Breast epithelium (tissue), 3 donors: ENCODE results near the gene TTC7B.

Experiments used
- POLR2A ChIP-seq: fragments of 450-650 bp; IDR thresholded peaks from one replicate; pipeline ENCODE4 v1.6.1; 2016; ENCODE audit warnings: antibody characterized with exemption, mild to moderate bottlenecking, moderate library complexity
- TF ChIP-seq, protein P1 (sequence below), 3 donors: fragments of 450-650 bp; IDR thresholded peaks; one replicate each; pipeline ENCODE4 v1.5.1; 2016 to 2017; ENCODE audit warnings: antibody characterized with exemption in 3 of 3, mild to moderate bottlenecking in 3 of 3, moderate library complexity in 3 of 3

- TF ChIP-seq, protein P1, sequence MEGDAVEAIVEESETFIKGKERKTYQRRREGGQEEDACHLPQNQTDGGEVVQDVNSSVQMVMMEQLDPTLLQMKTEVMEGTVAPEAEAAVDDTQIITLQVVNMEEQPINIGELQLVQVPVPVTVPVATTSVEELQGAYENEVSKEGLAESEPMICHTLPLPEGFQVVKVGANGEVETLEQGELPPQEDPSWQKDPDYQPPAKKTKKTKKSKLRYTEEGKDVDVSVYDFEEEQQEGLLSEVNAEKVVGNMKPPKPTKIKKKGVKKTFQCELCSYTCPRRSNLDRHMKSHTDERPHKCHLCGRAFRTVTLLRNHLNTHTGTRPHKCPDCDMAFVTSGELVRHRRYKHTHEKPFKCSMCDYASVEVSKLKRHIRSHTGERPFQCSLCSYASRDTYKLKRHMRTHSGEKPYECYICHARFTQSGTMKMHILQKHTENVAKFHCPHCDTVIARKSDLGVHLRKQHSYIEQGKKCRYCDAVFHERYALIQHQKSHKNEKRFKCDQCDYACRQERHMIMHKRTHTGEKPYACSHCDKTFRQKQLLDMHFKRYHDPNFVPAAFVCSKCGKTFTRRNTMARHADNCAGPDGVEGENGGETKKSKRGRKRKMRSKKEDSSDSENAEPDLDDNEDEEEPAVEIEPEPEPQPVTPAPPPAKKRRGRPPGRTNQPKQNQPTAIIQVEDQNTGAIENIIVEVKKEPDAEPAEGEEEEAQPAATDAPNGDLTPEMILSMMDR (IDR thresholded peaks at IDR 0.05), result no peak
- no peak for TF ChIP-seq POLR2A
Observed at GRCh38 chr14:90574188-90575131, 241.8 kb downstream of the TTC7B start.
